BJ (cell line): ENCODE measurements around the gene CUL4A. TPM values are rescaled to one million over a fixed set of nuclear protein-coding genes. Genes with fewer than 3 reads are reported as not detected.
A peak's percentile ranks its signal among the peaks of the same experiment; 100 is the strongest.

ENCODE experiments used
- CTCF ChIA-PET: fragments of 350-600 bp; formaldehyde crosslinking; extraction: SDS; loops from one replicate; lab custom pipeline; 2021; ENCODE audit warnings: antibody characterized with exemption, inconsistent platforms; lab: Yijun Ruan, JAX
- POLR2A ChIA-PET: fragments of 300-600 bp; sonication (Branson Sonifier 250); formaldehyde crosslinking; extraction: SDS; loops from one replicate; lab custom pipeline; 2021; ENCODE audit warnings: antibody characterized with exemption; lab: Charles Lee
- DNase-seq: peaks from one replicate; pipeline ENCODE4 v3.0.0-alpha.2; 2011; ENCODE audit warnings: low read depth
- H3K27me3 ChIP-seq: 2 replicates; pipeline ENCODE4 v1.6.0; 2011; ENCODE audit warnings: low read length; ENCODE audit not compliant: control insufficient read depth, insufficient read depth
- H3K36me3 ChIP-seq: 2 replicates; pipeline ENCODE4 v1.5.1; 2011; ENCODE audit warnings: low read length; ENCODE audit not compliant: control insufficient read depth, insufficient read depth
- H3K4me3 ChIP-seq: 2 replicates; pipeline ENCODE4 v1.5.1; 2011; ENCODE audit warnings: low read depth, mild to moderate bottlenecking, control low read depth, low read length
- CTCF ChIP-seq: IDR thresholded peaks from 2 replicates; pipeline ENCODE4 v1.5.1; 2011; ENCODE audit warnings: low read depth, mild to moderate bottlenecking, control low read depth, inconsistent platforms, low read length, moderate library complexity; ENCODE audit not compliant: insufficient read depth
- polyA plus RNA-seq: library from polyadenylated mRNA; depleted of rRNA; stranded (reverse); fragments of >200 nt; gene quantifications from 2 replicates; pipeline ENCODE4 v1.2.3, GENCODE V29; 2011

Gene CUL4A
- polyA plus RNA-seq, 1 experiment, result 67.1 TPM

GRCh38 chr13:113172419-113172926 lies 36.9 kb upstream of the CUL4A start:
- no peak for TF ChIP-seq CTCF
- DNase-seq, result no peak
- H3K27me3 ChIP-seq, result no peaks in the 10 kb centered on the region
- no peak overlapping the region for H3K4me3 ChIP-seq
- H3K36me3 ChIP-seq, result peaks cover 30% of the 10 kb centered on the region
- ChIA-PET CTCF (no interaction called here), POLR2A (no interaction called here)

GRCh38 chr13:113176280-113176679 lies 33.1 kb upstream of the CUL4A start:
- DNase-seq, result no peak
- ChIA-PET CTCF (no interaction called here), POLR2A (no interaction called here)
- Histone ChIP-seq H3K36me3 (peaks cover 29% of the 10 kb centered on the region), H3K27me3 (no peaks in the 10 kb centered on the region), H3K4me3 (no peak overlapping the region)
- TF ChIP-seq CTCF, result no peak

GRCh38 chr13:113176822-113177221 lies 32.6 kb upstream of the CUL4A start:
- H3K36me3 ChIP-seq, result peaks cover 25% of the 10 kb centered on the region
- no peak for DNase-seq
- TF ChIP-seq CTCF, result no peak
- POLR2A ChIA-PET, result no interaction called here
- no peaks in the 10 kb centered on the region for H3K27me3 ChIP-seq
- no peak overlapping the region for H3K4me3 ChIP-seq
- CTCF ChIA-PET, result no interaction called here

GRCh38 chr13:113178070-113178895 lies 31.1 kb upstream of the CUL4A start:
- H3K36me3 ChIP-seq, result peaks cover 18% of the 10 kb centered on the region
- ChIA-PET POLR2A (no interaction called here), CTCF (interaction anchor here (1.6 to 1.8 kb wide), 2 partner anchors 9 to 56 kb away, joined by 3 to 5 read pairs; partner anchors contain the start of gene F10)
- no peak for TF ChIP-seq CTCF
- peak; percentile 82 for DNase-seq
- H3K27me3 ChIP-seq, result no peaks in the 10 kb centered on the region
- peak overlapping the region; percentile 20 for H3K4me3 ChIP-seq

- Histone ChIP-seq H3K4me3 (no peak overlapping the region), H3K36me3 (peaks cover 20% of the 10 kb centered on the region), H3K27me3 (no peaks in the 10 kb centered on the region)
- TF ChIP-seq CTCF, result no peak
- CTCF ChIA-PET, result interaction anchor here (1.6 to 1.8 kb wide), 2 partner anchors 9 to 56 kb away, joined by 3 to 5 read pairs; partner anchors contain the start of gene F10
- DNase-seq, result no peak
- POLR2A ChIA-PET, result no interaction called here
Observed at GRCh38 chr13:113178896-113179167, 30.6 kb upstream of the CUL4A start.
